HCT116 (cell line): ENCODE measurements around the gene DHX34. TPM values are rescaled to one million over a fixed set of nuclear protein-coding genes. Genes with fewer than 3 reads are reported as not detected.

Source experiments
- ATAC-seq: fragments of 200-7000 bp; cut with Tn5 transposase; 2 replicates; pipeline ENCODE4 v1.9.1; 2020; ENCODE audit warnings: mild to moderate bottlenecking, moderate library complexity
- BruUV-seq: library from RNA; stranded (reverse); fragments of 400-500 nt; replicated peaks from 2 replicates; lab custom pipeline; 2021; lab: Mats Ljungman, UMichigan
- CTCF ChIA-PET: fragments of 300-600 bp; sonication (Branson Sonifier 250); formaldehyde crosslinking; loops from one replicate; lab custom pipeline; 2021; ENCODE audit warnings: antibody characterized with exemption; lab: Charles Lee
- POLR2A ChIA-PET: fragments of 300-600, 350-600 bp; sonication (Branson Sonifier 250); formaldehyde crosslinking; loops from one replicate; lab custom pipeline; 2021; ENCODE audit warnings: antibody characterized with exemption; lab: Charles Lee
- RAD21 ChIA-PET, 2 experiments: fragments of 300-600 bp; sonication (Branson Sonifier 250); formaldehyde crosslinking; loops; one replicate each; lab custom pipeline; 2023; ENCODE audit warnings: low total read pairs in 2 of 2; ENCODE audit not compliant: uncharacterized antibody in 2 of 2, unreplicated experiment in 2 of 2, low non-redundant PET in 1 of 2; lab: Charles Lee
- DNase-seq: peaks from one replicate; pipeline ENCODE4 v3.0.0-alpha.2; 2010; ENCODE audit warnings: low read depth, low spot score
- H2AFZ ChIP-seq: fragments of 200-600 bp; shearing (Covaris generic), sonication (generic); 2 replicates; pipeline ENCODE4 v1.6.1; 2017; ENCODE audit warnings: low read depth, mixed run types, mixed read lengths, antibody characterized with exemption, low read length; ENCODE audit not compliant: poor library complexity, severe bottlenecking
- H3K27ac ChIP-seq: 2 replicates; pipeline ENCODE4 v1.5.1; 2012; ENCODE audit warnings: low read depth, low read length
- H3K27me3 ChIP-seq: fragments of 200-600 bp; sonication (generic); 2 replicates; pipeline ENCODE4 v1.6.1; 2016; ENCODE audit warnings: mixed run types, low read length, mixed read lengths; ENCODE audit not compliant: insufficient read depth
- H3K36me3 ChIP-seq, 2 experiments: fragments of 200-500 bp in 1 of 2; fragments of 200-600 bp in 1 of 2; sonication (Bioruptor generic) in 1 of 2; sonication (generic) in 1 of 2; 2 replicates each; pipeline versions ENCODE4 v1.5.1 to v1.6.1; 2014 to 2016; ENCODE audit warnings: low read length in 2 of 2, inconsistent platforms in 1 of 2, mixed read lengths in 1 of 2, mixed run types in 1 of 2; ENCODE audit not compliant: insufficient read depth in 2 of 2, control insufficient read depth in 1 of 2
- H3K4me1 ChIP-seq, 2 experiments: fragments of 200-600 bp in 1 of 2; sonication (generic) in 1 of 2; 2 replicates each; pipeline versions ENCODE4 v1.5.1 to v1.6.1; 2012 to 2017; ENCODE audit warnings: low read length in 2 of 2, inconsistent platforms in 1 of 2, mild to moderate bottlenecking in 1 of 2, mixed read lengths in 1 of 2, mixed run types in 1 of 2, moderate library complexity in 1 of 2; ENCODE audit not compliant: insufficient read depth in 2 of 2, control insufficient read depth in 1 of 2
- H3K4me2 ChIP-seq: fragments of 200-600 bp; sonication (generic); 2 replicates; pipeline ENCODE4 v1.6.1; 2017; ENCODE audit warnings: mixed run types, low read length, mixed read lengths
- H3K4me3 ChIP-seq, 2 experiments: fragments of 200-600 bp in 1 of 2; sonication (generic) in 1 of 2; replicated peaks in 1 of 2; 2 replicates each; pipeline ENCODE4 v1.5.1; 2011 to 2016; ENCODE audit warnings: low read length in 2 of 2, control low read depth in 1 of 2, low read depth in 1 of 2, mild to moderate bottlenecking in 1 of 2, mixed read lengths in 1 of 2, mixed run types in 1 of 2
- H3K79me2 ChIP-seq: fragments of 200-600 bp; sonication (generic); 2 replicates; pipeline ENCODE4 v1.6.1; 2017; ENCODE audit warnings: mild to moderate bottlenecking, mixed run types, low read length, moderate library complexity, mixed read lengths; ENCODE audit not compliant: insufficient read depth
- H3K9ac ChIP-seq: fragments of 200-600 bp; sonication (generic); 2 replicates; pipeline ENCODE4 v1.6.1; 2016; ENCODE audit warnings: low read length, mixed read lengths
- H3K9me2 ChIP-seq: fragments of 200-600 bp; sonication (generic), shearing (Covaris generic); 2 replicates; pipeline ENCODE4 v1.6.1; 2017; ENCODE audit warnings: mixed run types, mild to moderate bottlenecking, moderate library complexity; ENCODE audit not compliant: insufficient read depth
- H3K9me3 ChIP-seq, 2 experiments: fragments of 200-500 bp in 1 of 2; fragments of 200-600 bp in 1 of 2; sonication (Bioruptor generic) in 1 of 2; sonication (generic) in 1 of 2; 2 replicates each; pipeline ENCODE4 v1.6.1; 2014 to 2017; ENCODE audit warnings: low read length in 2 of 2, mixed read lengths in 2 of 2, inconsistent platforms in 1 of 2, low read depth in 1 of 2, mild to moderate bottlenecking in 1 of 2, mixed run types in 1 of 2, moderate library complexity in 1 of 2; ENCODE audit not compliant: control insufficient read depth in 1 of 2, insufficient read depth in 1 of 2
- H4K20me1 ChIP-seq: fragments of 200-600 bp; sonication (generic), shearing (Covaris generic); 2 replicates; pipeline ENCODE4 v1.6.1; 2017; ENCODE audit warnings: mixed run types, mild to moderate bottlenecking, moderate library complexity; ENCODE audit not compliant: insufficient read depth
- EGR1 ChIP-seq: IDR thresholded peaks from 2 replicates; pipeline ENCODE4 v1.6.1; 2012; ENCODE audit warnings: low read depth
- EZH2phosphoT487 ChIP-seq: fragments of 200-600 bp; IDR thresholded peaks from 2 replicates; pipeline ENCODE4 v1.6.1; 2018; ENCODE audit warnings: antibody characterized with exemption, borderline replicate concordance
- JUND ChIP-seq: IDR thresholded peaks from 2 replicates; pipeline ENCODE4 v1.6.1; 2012
- RAD21 ChIP-seq: IDR thresholded peaks from 2 replicates; pipeline ENCODE4 v1.6.1; 2012; ENCODE audit warnings: low read depth, mild to moderate bottlenecking
- intact Hi-C: fragments of 100-400 bp; cut with micrococcal nuclease; formaldehyde crosslinking; loops from 2 replicates; pipeline ENCODE4 v1.10.0; 2022
- total RNA-seq: library from RNA; stranded (reverse); gene quantifications from one replicate; pipeline ENCODE4 v1.2.1, GENCODE V29; 2021; ENCODE audit not compliant: unreplicated experiment
- TF ChIP-seq, protein P1 (sequence below), 3 experiments: fragments of 200-600 bp in 1 of 3; sonication (generic) in 1 of 3; IDR thresholded peaks in 2 of 3; conservative IDR thresholded peaks in 1 of 3; 2 replicates each; pipeline ENCODE4 v1.5.1; 2012 to 2017; ENCODE audit warnings: low read depth in 2 of 3, low read length in 2 of 3, antibody characterized with exemption in 1 of 3, borderline replicate concordance in 1 of 3, control low read depth in 1 of 3, mild to moderate bottlenecking in 1 of 3, mixed read lengths in 1 of 3, mixed run types in 1 of 3, moderate library complexity in 1 of 3; ENCODE audit not compliant: insufficient read depth in 1 of 3
- TF ChIP-seq, protein P2 (sequence below): IDR thresholded peaks from 2 replicates; pipeline ENCODE4 v1.6.1; 2012; ENCODE audit warnings: low read depth
- TF ChIP-seq, protein P3 (sequence below): IDR thresholded peaks from 2 replicates; pipeline ENCODE4 v1.6.1; 2011; ENCODE audit warnings: mild to moderate bottlenecking, low read length, moderate library complexity; ENCODE audit not compliant: insufficient replicate concordance; ENCODE audit errors: extremely low read depth

DHX34 gene
- total RNA-seq, 1 experiment from 2014 or later: 30.5 TPM

DNA sequence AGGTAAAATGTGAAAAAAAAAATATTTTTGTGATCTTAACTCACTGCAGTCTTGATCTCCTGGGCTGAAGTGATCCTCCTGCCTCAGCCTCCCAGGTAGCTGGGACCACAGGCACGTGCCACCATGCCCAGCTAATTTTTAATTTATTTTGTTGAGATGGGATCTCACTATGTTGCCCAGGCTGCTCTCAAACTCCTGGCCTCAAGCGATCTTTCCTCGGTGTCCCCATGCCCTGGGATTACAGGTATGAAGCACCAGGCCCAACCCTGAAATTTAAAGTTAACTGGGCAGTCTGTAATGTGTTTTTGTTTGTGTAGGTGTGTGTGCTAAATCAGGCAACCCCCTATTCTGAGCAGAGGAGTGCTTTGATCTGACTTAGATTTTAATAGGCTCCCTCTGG, 42.8 kb upstream of the DHX34 start:
- Histone ChIP-seq H3K4me3 (no peak overlapping the region), H2AFZ (no peak overlapping the region), H3K4me2 (no peak overlapping the region), H3K4me1 (peaks cover 8 to 31% of the 10 kb centered on the region in 2 experiments; a peak in 3 of 4 replicates), H3K27me3 (no peaks in the 10 kb centered on the region), H3K9me3 (no peaks in the 10 kb centered on the region), H3K79me2 (no peaks in the 10 kb centered on the region), H3K36me3 (no peaks in the 10 kb centered on the region), H3K9ac (no peak overlapping the region), H3K9me2 (no peaks in the 10 kb centered on the region), H3K27ac (no peak overlapping the region), H4K20me1 (no peaks in the 10 kb centered on the region)
- BruUV-seq: no TSS peak
- DNase-seq: no peak
- ChIA-PET POLR2A (no interaction called here), RAD21 (no interaction called here), CTCF (interaction anchor here (0.6 to 1.5 kb wide), 2 partner anchors 33 to 43 kb away, joined by 3 to 4 read pairs; partner anchors contain the start of gene DHX34)
- no peak for ATAC-seq
- intact Hi-C loops: no loop called here
- TF ChIP-seq EGR1 (no peak), EZH2phosphoT487 (no peak), RAD21 (no peak), JUND (no peak)
- TF ChIP-seq, protein P1, sequence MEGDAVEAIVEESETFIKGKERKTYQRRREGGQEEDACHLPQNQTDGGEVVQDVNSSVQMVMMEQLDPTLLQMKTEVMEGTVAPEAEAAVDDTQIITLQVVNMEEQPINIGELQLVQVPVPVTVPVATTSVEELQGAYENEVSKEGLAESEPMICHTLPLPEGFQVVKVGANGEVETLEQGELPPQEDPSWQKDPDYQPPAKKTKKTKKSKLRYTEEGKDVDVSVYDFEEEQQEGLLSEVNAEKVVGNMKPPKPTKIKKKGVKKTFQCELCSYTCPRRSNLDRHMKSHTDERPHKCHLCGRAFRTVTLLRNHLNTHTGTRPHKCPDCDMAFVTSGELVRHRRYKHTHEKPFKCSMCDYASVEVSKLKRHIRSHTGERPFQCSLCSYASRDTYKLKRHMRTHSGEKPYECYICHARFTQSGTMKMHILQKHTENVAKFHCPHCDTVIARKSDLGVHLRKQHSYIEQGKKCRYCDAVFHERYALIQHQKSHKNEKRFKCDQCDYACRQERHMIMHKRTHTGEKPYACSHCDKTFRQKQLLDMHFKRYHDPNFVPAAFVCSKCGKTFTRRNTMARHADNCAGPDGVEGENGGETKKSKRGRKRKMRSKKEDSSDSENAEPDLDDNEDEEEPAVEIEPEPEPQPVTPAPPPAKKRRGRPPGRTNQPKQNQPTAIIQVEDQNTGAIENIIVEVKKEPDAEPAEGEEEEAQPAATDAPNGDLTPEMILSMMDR (IDR thresholded peaks at IDR 0.05 in 2 of 3, conservative IDR thresholded peaks at IDR 0.05 in 1 of 3; ENCODE audit: borderline replicate concordance in 1 of 3, insufficient read depth in 1 of 3, low read depth in 2 of 3, low read length in 2 of 3): no peak
- TF ChIP-seq, protein P2, sequence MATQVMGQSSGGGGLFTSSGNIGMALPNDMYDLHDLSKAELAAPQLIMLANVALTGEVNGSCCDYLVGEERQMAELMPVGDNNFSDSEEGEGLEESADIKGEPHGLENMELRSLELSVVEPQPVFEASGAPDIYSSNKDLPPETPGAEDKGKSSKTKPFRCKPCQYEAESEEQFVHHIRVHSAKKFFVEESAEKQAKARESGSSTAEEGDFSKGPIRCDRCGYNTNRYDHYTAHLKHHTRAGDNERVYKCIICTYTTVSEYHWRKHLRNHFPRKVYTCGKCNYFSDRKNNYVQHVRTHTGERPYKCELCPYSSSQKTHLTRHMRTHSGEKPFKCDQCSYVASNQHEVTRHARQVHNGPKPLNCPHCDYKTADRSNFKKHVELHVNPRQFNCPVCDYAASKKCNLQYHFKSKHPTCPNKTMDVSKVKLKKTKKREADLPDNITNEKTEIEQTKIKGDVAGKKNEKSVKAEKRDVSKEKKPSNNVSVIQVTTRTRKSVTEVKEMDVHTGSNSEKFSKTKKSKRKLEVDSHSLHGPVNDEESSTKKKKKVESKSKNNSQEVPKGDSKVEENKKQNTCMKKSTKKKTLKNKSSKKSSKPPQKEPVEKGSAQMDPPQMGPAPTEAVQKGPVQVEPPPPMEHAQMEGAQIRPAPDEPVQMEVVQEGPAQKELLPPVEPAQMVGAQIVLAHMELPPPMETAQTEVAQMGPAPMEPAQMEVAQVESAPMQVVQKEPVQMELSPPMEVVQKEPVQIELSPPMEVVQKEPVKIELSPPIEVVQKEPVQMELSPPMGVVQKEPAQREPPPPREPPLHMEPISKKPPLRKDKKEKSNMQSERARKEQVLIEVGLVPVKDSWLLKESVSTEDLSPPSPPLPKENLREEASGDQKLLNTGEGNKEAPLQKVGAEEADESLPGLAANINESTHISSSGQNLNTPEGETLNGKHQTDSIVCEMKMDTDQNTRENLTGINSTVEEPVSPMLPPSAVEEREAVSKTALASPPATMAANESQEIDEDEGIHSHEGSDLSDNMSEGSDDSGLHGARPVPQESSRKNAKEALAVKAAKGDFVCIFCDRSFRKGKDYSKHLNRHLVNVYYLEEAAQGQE: no peak
- TF ChIP-seq, protein P3, sequence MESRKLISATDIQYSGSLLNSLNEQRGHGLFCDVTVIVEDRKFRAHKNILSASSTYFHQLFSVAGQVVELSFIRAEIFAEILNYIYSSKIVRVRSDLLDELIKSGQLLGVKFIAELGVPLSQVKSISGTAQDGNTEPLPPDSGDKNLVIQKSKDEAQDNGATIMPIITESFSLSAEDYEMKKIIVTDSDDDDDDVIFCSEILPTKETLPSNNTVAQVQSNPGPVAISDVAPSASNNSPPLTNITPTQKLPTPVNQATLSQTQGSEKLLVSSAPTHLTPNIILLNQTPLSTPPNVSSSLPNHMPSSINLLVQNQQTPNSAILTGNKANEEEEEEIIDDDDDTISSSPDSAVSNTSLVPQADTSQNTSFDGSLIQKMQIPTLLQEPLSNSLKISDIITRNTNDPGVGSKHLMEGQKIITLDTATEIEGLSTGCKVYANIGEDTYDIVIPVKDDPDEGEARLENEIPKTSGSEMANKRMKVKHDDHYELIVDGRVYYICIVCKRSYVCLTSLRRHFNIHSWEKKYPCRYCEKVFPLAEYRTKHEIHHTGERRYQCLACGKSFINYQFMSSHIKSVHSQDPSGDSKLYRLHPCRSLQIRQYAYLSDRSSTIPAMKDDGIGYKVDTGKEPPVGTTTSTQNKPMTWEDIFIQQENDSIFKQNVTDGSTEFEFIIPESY: no peak
